COLO668 (cell line): ENCODE results near the gene COX20.

Experiments
- DNase-seq: peaks from one replicate; lab custom pipeline; 2025; ENCODE audit not compliant: unreplicated experiment; lab: John Stamatoyannopoulos, UW

COX20 gene

DNA sequence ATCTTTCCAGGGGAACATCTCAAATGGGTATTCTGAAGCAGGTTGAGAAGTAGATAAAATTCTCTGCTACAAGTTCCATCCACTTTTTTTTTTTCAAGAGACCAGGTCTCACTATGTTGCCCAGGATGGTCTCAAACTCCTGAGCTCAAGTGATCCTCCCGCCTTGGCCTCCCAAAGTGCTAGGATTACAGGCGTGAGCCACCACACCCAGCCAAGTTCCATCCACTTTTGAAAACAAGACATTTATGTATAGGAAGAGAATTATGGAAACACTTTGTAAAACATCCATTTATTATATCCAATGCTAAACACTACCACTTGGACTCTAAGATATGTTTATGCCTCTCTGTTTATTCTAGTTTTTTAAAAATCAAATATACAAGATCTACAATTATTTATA lies 15.4 kb downstream of the COX20 start:
- DNase-seq: no peak

DNA sequence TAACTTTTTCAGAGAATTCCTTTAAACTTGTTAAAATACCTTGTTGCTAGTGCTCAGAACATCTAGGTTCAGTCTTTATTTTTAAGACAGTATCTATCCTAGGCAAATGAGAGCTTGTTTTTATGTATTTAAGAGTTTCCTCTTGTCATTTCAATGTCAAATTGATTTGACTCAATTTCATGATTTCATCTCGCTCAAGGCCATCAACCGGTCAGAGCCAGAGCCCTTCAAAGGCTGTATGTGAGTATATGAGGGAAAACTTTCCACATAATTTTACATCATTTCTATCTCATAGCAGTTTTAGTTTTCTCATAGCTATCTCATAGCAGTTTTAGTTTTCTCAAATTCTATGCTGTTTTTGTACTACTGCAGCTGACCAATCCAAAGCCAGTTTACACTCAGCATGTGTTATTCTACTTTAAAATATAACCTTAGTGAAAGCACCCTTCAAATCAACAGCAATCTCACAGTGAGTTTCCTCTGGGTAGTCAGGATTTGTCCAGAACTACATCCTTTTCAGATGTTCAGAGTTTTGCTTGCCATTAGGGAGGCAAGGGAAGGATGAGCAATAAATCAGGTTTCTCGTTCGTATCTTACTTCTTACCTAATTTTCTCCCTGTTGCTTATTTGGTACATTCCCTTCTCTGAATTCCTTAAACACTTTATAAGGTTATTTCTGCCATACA lies 16.2 kb downstream of the COX20 start:
- no peak for DNase-seq

DNA sequence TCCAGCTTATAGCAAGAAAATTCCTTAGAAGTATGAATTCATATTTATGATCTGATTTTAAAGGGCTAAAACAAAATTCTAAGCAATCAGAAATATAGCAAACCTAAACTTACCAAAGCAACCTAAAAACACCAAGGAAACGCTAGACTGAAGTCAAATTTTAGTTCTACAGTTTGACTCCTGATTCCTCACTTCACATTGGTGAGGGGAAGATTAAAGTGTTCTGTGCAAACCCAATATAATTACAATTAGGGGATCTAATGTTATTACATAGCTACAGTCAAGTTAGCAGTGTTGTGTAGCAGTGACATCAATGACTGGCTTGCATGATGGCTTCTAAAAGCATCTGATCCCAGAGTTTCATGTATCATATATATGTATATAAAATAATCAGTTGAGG lies 17.2 kb downstream of the COX20 start:
- DNase-seq: no peak

- no peak for DNase-seq
These were observed 18.7 kb downstream of the COX20 start for GRCh38 chr1:244854166-244854565.

DNA sequence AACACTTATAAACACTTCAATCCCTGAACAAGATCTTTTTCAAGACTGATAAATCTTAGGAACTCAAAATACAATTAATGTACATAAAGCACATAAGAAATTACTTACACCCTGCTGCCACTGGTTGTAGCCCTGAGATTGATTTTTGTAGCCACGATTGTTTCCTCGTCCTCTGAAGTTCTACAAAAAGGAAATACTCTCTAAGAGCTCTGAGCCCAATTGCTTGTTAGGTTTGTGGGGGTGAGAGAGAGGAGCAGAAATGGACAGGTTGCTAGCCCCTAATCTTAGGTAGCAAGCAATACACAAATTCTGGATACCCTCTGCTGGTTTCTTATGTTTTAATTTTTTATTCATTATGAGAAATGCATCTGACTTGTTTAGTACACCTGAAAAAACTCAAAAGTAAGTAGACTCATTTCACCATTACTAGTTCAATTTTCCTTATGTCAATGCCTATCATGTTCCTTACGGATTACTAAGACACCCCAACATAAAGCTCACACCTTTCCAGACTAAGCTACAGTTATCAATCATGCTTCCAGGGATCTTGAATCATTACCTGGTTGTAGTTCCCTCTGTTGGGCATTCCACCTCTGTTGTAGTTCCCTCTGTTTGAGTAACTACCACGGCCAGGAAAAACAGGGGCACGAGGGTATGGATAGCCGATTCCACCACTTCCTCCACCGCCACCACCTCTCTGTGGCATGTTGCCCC lies 19.6 kb downstream of the COX20 start:
- DNase-seq: no peak

DNA sequence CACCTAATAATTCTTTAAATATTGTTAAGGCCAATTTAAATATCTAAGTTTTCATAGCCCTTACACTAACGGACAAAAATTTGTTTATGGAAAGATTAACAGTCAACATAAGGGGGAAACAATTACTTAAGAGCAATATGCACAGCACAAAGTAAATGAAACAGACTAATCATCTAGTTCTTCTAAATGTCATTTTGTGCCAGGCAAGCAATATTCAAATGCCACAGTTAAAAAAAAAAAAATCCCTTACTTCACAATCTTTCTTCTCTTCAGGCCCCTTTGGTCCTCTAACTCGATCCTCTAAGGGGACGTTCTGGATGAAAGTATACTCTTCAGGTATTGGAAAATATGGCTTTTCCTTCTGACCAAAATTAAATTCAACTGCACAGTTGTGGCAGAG lies 22.3 kb downstream of the COX20 start:
- DNase-seq: no peak

GRCh38 chr1:244858357-244858756 lies 22.9 kb downstream of the COX20 start:
- DNase-seq: no peak

- DNase-seq: no peak
These were observed 24.6 kb downstream of the COX20 start for GRCh38 chr1:244860078-244860477.

- no peak for DNase-seq
These were observed 25.6 kb downstream of the COX20 start for GRCh38 chr1:244860914-244861610.

DNA sequence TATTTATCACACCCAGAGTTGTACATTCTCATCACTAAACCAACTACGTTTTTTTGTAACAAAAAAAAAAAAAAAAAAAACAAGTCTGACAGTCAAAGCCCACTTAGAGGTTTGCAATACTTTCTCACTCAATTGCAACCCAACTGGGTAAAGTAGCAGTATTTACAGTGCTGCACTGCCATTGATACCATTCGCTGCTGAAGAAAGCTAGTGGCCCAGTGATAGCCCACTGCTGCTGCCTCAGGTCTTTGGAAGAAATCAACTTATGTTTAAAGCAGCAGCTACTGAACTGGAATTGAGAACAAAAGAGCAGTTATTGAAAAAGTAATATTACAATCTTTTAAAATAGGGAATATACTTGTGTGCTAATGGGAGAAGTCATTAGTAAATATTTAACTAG lies 26.2 kb downstream of the COX20 start:
- DNase-seq: no peak

DNA sequence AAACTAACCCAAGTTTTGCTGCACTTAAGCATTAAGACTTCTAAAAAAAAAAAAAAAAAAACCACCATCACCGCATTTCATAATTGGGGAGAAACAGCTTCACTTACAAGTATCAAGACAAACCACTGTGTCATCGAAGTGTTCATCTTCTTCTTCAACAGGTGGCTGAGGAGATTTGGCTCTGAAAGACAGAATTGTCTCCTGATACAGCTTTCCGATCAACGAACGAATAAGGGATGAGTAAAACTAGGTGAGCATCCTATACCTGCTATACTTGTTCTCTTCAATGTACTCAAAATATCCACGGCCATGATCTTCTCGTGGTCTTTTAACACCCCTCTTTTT lies 26.9 kb downstream of the COX20 start:
- DNase-seq: no peak

DNA sequence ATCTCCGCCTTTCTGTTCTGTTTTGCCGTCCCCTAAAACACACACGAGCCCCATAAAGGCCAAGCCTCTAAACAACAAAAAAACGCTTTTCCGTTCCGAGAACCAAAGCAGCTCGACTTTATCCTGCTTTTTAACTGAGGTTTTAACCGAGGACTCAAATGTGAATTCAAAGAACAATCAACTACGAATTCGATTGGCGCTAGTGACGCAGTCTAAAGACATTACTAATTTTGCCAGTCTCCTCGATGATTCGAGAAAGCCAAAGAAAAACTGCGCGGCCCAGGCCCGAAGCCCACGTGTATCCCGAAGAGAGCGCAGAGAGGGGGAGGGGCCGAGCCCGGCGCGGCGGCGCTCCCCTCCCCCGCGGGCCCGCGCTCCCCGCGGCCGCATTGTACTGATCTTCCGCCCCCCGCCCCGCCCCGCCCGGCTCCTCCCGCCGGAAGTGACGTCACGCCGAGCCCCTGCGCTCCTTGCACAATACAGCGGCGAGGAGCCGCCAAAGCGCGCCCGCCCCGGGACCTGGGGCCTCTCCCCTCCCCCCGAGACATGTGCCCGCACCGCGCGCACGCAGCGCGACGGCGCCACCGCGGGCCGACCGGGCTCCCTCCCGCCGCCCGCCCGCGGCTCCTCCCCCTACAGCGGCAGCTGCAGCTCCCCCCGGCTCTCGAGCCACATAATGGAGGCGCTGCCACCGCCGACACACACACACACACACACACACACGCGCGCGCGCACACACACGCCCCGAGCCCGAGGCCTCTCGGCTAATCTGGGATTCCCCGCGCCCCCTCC lies 27.4 kb downstream of the COX20 start:
- peak; percentile 99 for DNase-seq

GRCh38 chr1:244863491-244864252 lies 28.2 kb downstream of the COX20 start:
- DNase-seq: peak; percentile 56

DNA sequence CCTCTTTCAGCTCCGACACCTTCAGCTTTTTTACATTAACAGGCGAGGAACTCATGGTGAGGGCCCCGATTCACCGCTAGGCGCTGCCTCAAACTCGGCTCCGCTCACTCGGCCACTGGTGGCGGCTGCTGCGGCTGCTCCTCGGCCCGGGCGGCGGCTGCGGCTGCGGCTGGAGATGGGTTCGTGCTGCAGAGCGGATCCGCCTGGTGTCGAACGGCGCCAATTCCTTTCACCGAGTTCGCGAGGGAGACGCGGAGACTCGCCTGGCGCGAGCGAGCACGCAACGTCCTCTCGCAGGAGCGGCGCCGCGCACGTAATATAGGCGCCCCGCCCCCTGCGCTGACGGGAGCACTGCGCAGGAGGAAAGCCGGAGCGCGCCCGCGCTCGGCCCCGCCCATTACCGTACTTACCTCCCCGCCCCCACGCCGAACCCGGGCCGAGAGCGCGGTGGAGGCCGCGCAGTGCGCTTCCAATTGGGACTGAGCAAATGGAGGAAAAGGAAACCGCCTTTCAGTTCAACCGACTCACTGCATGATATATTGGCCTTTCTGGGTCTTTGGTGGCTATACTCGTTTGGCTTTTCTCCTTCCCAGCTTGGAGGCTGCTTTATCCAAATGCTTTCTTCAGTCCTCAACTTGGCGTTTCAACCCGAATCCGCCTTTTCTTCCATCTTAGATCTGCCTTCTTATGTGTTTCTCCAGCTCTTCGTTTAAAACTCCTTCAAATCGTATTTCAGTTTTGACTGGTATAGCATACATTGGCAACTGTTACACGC lies 29.0 kb downstream of the COX20 start, which contains the start of gene HNRNPU:
HNRNPU (minus strand) TSS at position 291 of the 775 bp plus-strand sequence; CDS start at position 55, 236 bp downstream.
- DNase-seq: peak; percentile 100

DNA sequence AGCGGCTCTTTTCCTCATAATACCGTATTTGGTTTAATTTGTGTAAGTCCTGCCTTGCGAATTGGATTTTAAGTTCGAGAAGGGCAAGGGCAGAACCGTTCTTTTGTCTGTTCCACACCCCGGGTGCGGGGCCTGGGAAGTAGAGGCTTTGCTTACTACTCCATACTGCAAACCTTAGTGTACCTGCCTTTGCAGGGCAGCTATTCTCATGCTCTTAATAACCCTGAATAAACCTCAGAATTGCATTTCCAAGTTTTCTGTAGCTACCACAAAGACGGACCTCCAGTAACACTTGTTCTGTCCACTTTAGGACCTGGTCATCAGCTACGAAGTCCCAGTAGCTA lies 29.5 kb downstream of the COX20 start:
- peak; percentile 60 for DNase-seq

DNA sequence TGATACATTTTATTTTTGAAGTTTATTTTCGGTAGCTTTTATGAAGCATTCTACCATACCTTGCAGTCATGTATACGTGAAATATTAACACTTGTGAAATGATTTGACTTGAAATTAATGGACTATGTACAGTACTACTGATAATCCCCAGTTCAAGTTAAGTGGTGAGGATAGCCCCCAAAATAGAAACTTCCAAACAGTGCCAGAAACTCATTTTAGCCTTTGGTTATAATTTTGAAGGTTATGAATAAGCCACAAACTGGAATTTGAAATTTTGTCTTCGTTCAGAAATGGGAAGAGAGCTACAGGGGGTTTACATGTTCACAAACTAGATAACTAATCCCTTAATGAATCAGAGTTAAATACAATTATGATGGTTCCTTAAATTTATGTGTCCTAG lies 30.4 kb downstream of the COX20 start:
- DNase-seq: no peak

- no peak for DNase-seq
These were observed 30.9 kb downstream of the COX20 start for GRCh38 chr1:244866355-244866754.

- DNase-seq: no peak
These were observed 33.3 kb downstream of the COX20 start for GRCh38 chr1:244868484-244869363.

DNA sequence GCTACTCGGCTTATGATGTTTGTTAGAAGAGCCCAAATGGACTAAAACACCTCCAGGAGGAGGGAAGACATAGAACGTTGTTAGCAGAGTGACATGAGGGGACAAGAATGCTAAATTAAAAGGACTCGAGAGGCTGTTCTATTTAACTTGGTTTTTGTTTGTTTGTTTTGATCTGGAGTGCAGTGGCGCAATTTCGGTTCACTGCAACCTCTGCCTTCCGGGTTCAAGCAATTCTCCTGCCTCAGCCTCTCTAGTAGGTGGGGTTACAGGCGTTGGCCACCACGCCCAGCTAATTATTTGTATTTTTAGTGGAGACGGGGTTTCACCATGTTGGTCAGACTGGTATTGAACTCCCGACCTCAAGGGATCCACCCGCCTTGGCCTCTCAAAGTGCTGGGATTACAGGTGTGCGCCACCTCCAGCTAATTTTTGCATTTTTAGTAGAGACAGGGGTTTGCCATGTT lies 33.9 kb downstream of the COX20 start:
- no peak for DNase-seq
